NCI-H1417 treated with DMSO at 0.1 percent for 48 hours (cell line): Measurements from ENCODE around the gene ATP8B3.
"Not testable (repeated sequence)": the region's sequence is repeated elsewhere in the genome, so short reads cannot be mapped to it uniquely, and the experiment has no call there.

Experiments
- DNase-seq: peaks from one replicate; lab custom pipeline; 2025; lab: John Stamatoyannopoulos, UW

Gene ATP8B3

GRCh38 chr19:1770866-1771576 lies 41.1 kb downstream of the ATP8B3 start:
- no peak for DNase-seq

- no peak for DNase-seq
Measured at GRCh38 chr19:1769645-1769985, 42.5 kb downstream of the ATP8B3 start.

GRCh38 chr19:1768918-1769644 lies 43.0 kb downstream of the ATP8B3 start:
- DNase-seq, result no peak

- no peak for DNase-seq
Measured at GRCh38 chr19:1768248-1768647, 43.8 kb downstream of the ATP8B3 start.

- DNase-seq, result no peak
Measured at GRCh38 chr19:1767464-1767933, 44.6 kb downstream of the ATP8B3 start.

- DNase-seq, result no peak
Measured at GRCh38 chr19:1766800-1767352, 45.2 kb downstream of the ATP8B3 start.

GRCh38 chr19:1765904-1766799 lies 45.9 kb downstream of the ATP8B3 start:
- no peak for DNase-seq

- DNase-seq, result no peak
Measured at GRCh38 chr19:1765232-1765903, 46.7 kb downstream of the ATP8B3 start.

- no peak for DNase-seq
Measured at GRCh38 chr19:1764729-1765128, 47.3 kb downstream of the ATP8B3 start.

- no peak for DNase-seq
Measured at GRCh38 chr19:1763648-1764639, 48.1 kb downstream of the ATP8B3 start.

GRCh38 chr19:1762243-1763117 lies 49.6 kb downstream of the ATP8B3 start:
- DNase-seq, result no peak

GRCh38 chr19:1761528-1762242 lies 50.4 kb downstream of the ATP8B3 start:
- DNase-seq, result no peak

- not testable (repeated sequence) for DNase-seq
Measured at GRCh38 chr19:1760786-1761527, 51.1 kb downstream of the ATP8B3 start.

GRCh38 chr19:1760020-1760419 lies 52.1 kb downstream of the ATP8B3 start:
- no peak for DNase-seq

GRCh38 chr19:1758959-1759903 lies 52.8 kb downstream of the ATP8B3 start:
- DNase-seq, result no peak

- no peak for DNase-seq
Measured at GRCh38 chr19:1758231-1758577, 53.9 kb downstream of the ATP8B3 start.
